Prostate gland (tissue), 2 donors: ENCODE results near the gene ARMC9.
"Not testable (repeated sequence)": the region's sequence is repeated elsewhere in the genome, so short reads cannot be mapped to it uniquely, and the experiment has no call there.

Source experiments
- CTCF ChIP-seq, 4 experiments: fragments of 200-600 bp in 2 of 4; fragments of 450-650 bp in 2 of 4; sonication (generic) in 2 of 4; IDR thresholded peaks; 1 replicate in 3 of 4; 2 replicates in 1 of 4; pipeline ENCODE4 v1.5.1; 2016 to 2019; ENCODE audit warnings: antibody characterized with exemption in 4 of 4, mild to moderate bottlenecking in 2 of 4, moderate library complexity in 2 of 4
- POLR2A ChIP-seq: fragments of 450-650 bp; IDR thresholded peaks from one replicate; pipeline ENCODE4 v1.6.1; 2016; ENCODE audit warnings: antibody characterized with exemption, mild to moderate bottlenecking
- POLR2AphosphoS5 ChIP-seq: sonication (generic); formaldehyde crosslinking; IDR thresholded peaks from one replicate; pipeline ENCODE4 v1.6.1; 2017; ENCODE audit warnings: antibody characterized with exemption

- not testable (repeated sequence) for TF ChIP-seq CTCF (IDR thresholded peaks at IDR 0.05); POLR2AphosphoS5; POLR2A
Observed at GRCh38 chr2:231408304-231408703, 209.9 kb downstream of the ARMC9 start.
